IPS DF 4.7 (cell line): Measurements from ENCODE around the gene PPP1R9B.

Experiments
- DNase-seq: peaks from one replicate; pipeline ENCODE4 v3.0.0-alpha.2; 2013; ENCODE audit warnings: low spot score; ENCODE audit errors: extremely low read depth

PPP1R9B gene

GRCh38 chr17:50173335-50173941 is 23.0 kb upstream of the PPP1R9B start:
- no peak for DNase-seq

- no peak for DNase-seq
Measured at GRCh38 chr17:50172936-50173334, 22.5 kb upstream of the PPP1R9B start.

- no peak for DNase-seq
Measured at GRCh38 chr17:50172130-50172529, 21.7 kb upstream of the PPP1R9B start.

- DNase-seq = no peak
Measured at GRCh38 chr17:50171371-50172071, 21.0 kb upstream of the PPP1R9B start.

GRCh38 chr17:50170662-50171370 is 20.3 kb upstream of the PPP1R9B start:
- DNase-seq = no peak

GRCh38 chr17:50169881-50170459 is 19.5 kb upstream of the PPP1R9B start:
- DNase-seq = no peak

GRCh38 chr17:50169121-50169764 is 18.8 kb upstream of the PPP1R9B start:
- no peak for DNase-seq

GRCh38 chr17:50168319-50168718 is 17.8 kb upstream of the PPP1R9B start:
- DNase-seq = no peak

GRCh38 chr17:50167371-50167770 is 16.9 kb upstream of the PPP1R9B start:
- DNase-seq = no peak

GRCh38 chr17:50166518-50167181 is 16.2 kb upstream of the PPP1R9B start:
- no peak for DNase-seq

- no peak for DNase-seq
Measured at GRCh38 chr17:50165867-50166517, 15.5 kb upstream of the PPP1R9B start, which contains the start of gene SGCA. Gene SGCA, plus strand, starts transcription at chr17:50166005. Its CDS starts 36 bp downstream, at chr17:50166041.

GRCh38 chr17:50165466-50165865 is 15.0 kb upstream of the PPP1R9B start:
- DNase-seq = no peak

GRCh38 chr17:50165066-50165465 is 14.6 kb upstream of the PPP1R9B start:
- no peak for DNase-seq

GRCh38 chr17:50164697-50164988 is 14.2 kb upstream of the PPP1R9B start:
- no peak for DNase-seq

GRCh38 chr17:50163843-50164696 is 13.6 kb upstream of the PPP1R9B start:
- no peak for DNase-seq

GRCh38 chr17:50162466-50163254 is 12.2 kb upstream of the PPP1R9B start:
- no peak for DNase-seq

GRCh38 chr17:50161911-50162288 is 11.4 kb upstream of the PPP1R9B start:
- DNase-seq = no peak

GRCh38 chr17:50161023-50161910 is 10.8 kb upstream of the PPP1R9B start:
- DNase-seq = no peak
